Astrocyte (in vitro differentiated cells and primary cell): ENCODE data around the gene CCDC169.

Experiments
- CTCF ChIP-seq: IDR thresholded peaks from 2 replicates; pipeline ENCODE4 v1.5.1; 2011; ENCODE audit warnings: low read depth, mild to moderate bottlenecking, inconsistent platforms, low read length, moderate library complexity; ENCODE audit not compliant: insufficient read depth
- EZH2 ChIP-seq: IDR thresholded peaks from 2 replicates; pipeline ENCODE4 v1.6.1; 2012; ENCODE audit warnings: mild to moderate bottlenecking, low read length, inconsistent platforms; ENCODE audit not compliant: insufficient read depth

- TF ChIP-seq CTCF, result no peak
- no peak for TF ChIP-seq EZH2
Observed at GRCh38 chr13:36259361-36260137, 38.1 kb downstream of the CCDC169 start.
